Esophagus (tissue), 2 donors: ENCODE measurements around the gene YY2. TPM values are rescaled to one million over a fixed set of nuclear protein-coding genes. Genes with fewer than 3 reads are reported as not detected.
"Not testable (repeated sequence)": the region's sequence is repeated elsewhere in the genome, so short reads cannot be mapped to it uniquely, and the experiment has no call there.

Experiments used
- H3K27ac ChIP-seq, 2 donors: one replicate each; pipeline ENCODE4 v1.5.1; 2013; ENCODE audit warnings: low read depth in 2 of 2, mild to moderate bottlenecking in 2 of 2, inconsistent platforms in 1 of 2, low read length in 1 of 2, moderate library complexity in 1 of 2
- H3K27me3 ChIP-seq, 2 donors: one replicate each; pipeline ENCODE4 v1.6.1; 2013; ENCODE audit warnings: low read length in 2 of 2, control low read depth in 1 of 2, mild to moderate bottlenecking in 1 of 2; ENCODE audit not compliant: insufficient read depth in 2 of 2, control insufficient read depth in 1 of 2
- H3K36me3 ChIP-seq, 2 donors: one replicate each; pipeline ENCODE4 v1.6.1; 2013; ENCODE audit warnings: low read length in 1 of 2; ENCODE audit not compliant: control insufficient read depth in 2 of 2, insufficient read depth in 2 of 2
- H3K4me1 ChIP-seq, 2 donors: one replicate each; pipeline ENCODE4 v1.6.1; 2013; ENCODE audit warnings: low read length in 1 of 2; ENCODE audit not compliant: control insufficient read depth in 2 of 2, insufficient read depth in 2 of 2
- H3K4me3 ChIP-seq, 2 donors: one replicate each; pipeline ENCODE4 v1.5.1; 2013; ENCODE audit warnings: low read length in 2 of 2, mild to moderate bottlenecking in 2 of 2, low read depth in 1 of 2, moderate library complexity in 1 of 2
- H3K9me3 ChIP-seq, 2 donors: one replicate each; pipeline ENCODE4 v1.6.1; 2013; ENCODE audit warnings: mild to moderate bottlenecking in 2 of 2, low read depth in 1 of 2, low read length in 1 of 2, moderate library complexity in 1 of 2; ENCODE audit not compliant: control insufficient read depth in 2 of 2, insufficient read depth in 1 of 2
- WGBS, 2 donors: extraction: QIAGEN DNeasy Blood & Tissue Kit; methylation state at CpG; one replicate each; pipeline ENCODE4 v1.1.7; 2013; 5-methylcytosine and 5-hydroxymethylcytosine counted together
- polyA plus RNA-seq, 2 donors: library from polyadenylated mRNA; stranded (reverse); fragments of 200-250 nt; gene quantifications; one replicate each; pipeline ENCODE4 v1.2.3, GENCODE V29; 2013
- donor health status: healthy with polysubstance abuse.
- donor health status: Bipolar disorder and iron deficiency.

Gene YY2
- polyA plus RNA-seq, 2 donors = 0.71 to 0.77 TPM

- WGBS, 2 donors = 52 to 56% methylated on average over 1 of the region's 1 CpG
Measured at GRCh38 chrX:21870494-21870893, 14.7 kb downstream of the YY2 start.

GRCh38 chrX:21873063-21873775 lies 17.4 kb downstream of the YY2 start:
- Histone ChIP-seq H3K9me3 (no peaks in the 10 kb centered on the region), H3K4me3 (no peak overlapping the region), H3K36me3 (no peaks in the 10 kb centered on the region), H3K4me1 (no peaks in the 10 kb centered on the region), H3K27ac (no peak overlapping the region), H3K27me3 (no peaks in the 10 kb centered on the region)
- WGBS, 2 donors = 57 to 61% methylated on average over 4 of the region's 4 CpGs

More at GRCh38 chrX:21870494-21870893, 14.7 kb downstream of the YY2 start:
- H3K4me1 ChIP-seq = no peaks in the 10 kb centered on the region
- no peaks in the 10 kb centered on the region for H3K27me3 ChIP-seq
- no peak overlapping the region for H3K4me3 ChIP-seq
- no peaks in the 10 kb centered on the region for H3K36me3 ChIP-seq
- H3K27ac ChIP-seq = no peak overlapping the region
- H3K9me3 ChIP-seq = no peaks in the 10 kb centered on the region

- WGBS, 2 donors = 65 to 68% methylated on average over 3 of the region's 3 CpGs
- H3K27me3 ChIP-seq, H3K27ac ChIP-seq, H3K4me1 ChIP-seq, H3K4me3 ChIP-seq, H3K9me3 ChIP-seq, H3K36me3 ChIP-seq: not testable (repeated sequence)
Measured at GRCh38 chrX:21874182-21874581, 18.4 kb downstream of the YY2 start.

GRCh38 chrX:21875013-21875412 lies 19.2 kb downstream of the YY2 start:
- H3K27me3 ChIP-seq = no peaks in the 10 kb centered on the region
- H3K4me3 ChIP-seq = no peak overlapping the region
- 28 to 54% methylated on average over 1 of the region's 1 CpG for WGBS, 2 donors
- no peaks in the 10 kb centered on the region for H3K36me3 ChIP-seq
- H3K4me1 ChIP-seq = no peaks in the 10 kb centered on the region
- H3K9me3 ChIP-seq = no peaks in the 10 kb centered on the region
- H3K27ac ChIP-seq = no peak overlapping the region

- Histone ChIP-seq H3K4me3 (no peak overlapping the region), H3K9me3 (no peaks in the 10 kb centered on the region), H3K27me3 (no peaks in the 10 kb centered on the region), H3K4me1 (no peaks in the 10 kb centered on the region), H3K36me3 (no peaks in the 10 kb centered on the region), H3K27ac (no peak overlapping the region)
- 82 to 92% methylated on average over 3 of the region's 3 CpGs for WGBS, 2 donors
Measured at GRCh38 chrX:21881881-21882574, 26.2 kb downstream of the YY2 start.

GRCh38 chrX:21883258-21883657 lies 27.5 kb downstream of the YY2 start:
- Histone ChIP-seq H3K9me3 (no peaks in the 10 kb centered on the region), H3K4me3 (no peak overlapping the region), H3K27me3 (no peaks in the 10 kb centered on the region), H3K27ac (no peak overlapping the region), H3K36me3 (no peaks in the 10 kb centered on the region), H3K4me1 (no peaks in the 10 kb centered on the region)
- WGBS, 2 donors = 67 to 87% methylated on average over 5 of the region's 5 CpGs

GRCh38 chrX:21885568-21885967 lies 29.8 kb downstream of the YY2 start:
- H3K27ac ChIP-seq = no peak overlapping the region
- no peaks in the 10 kb centered on the region for H3K4me1 ChIP-seq
- WGBS, 2 donors = 85 to 90% methylated on average over 1 of the region's 1 CpG
- no peaks in the 10 kb centered on the region for H3K9me3 ChIP-seq
- H3K36me3 ChIP-seq = no peaks in the 10 kb centered on the region
- H3K4me3 ChIP-seq = no peak overlapping the region
- no peaks in the 10 kb centered on the region for H3K27me3 ChIP-seq

GRCh38 chrX:21905313-21905712 lies 49.5 kb downstream of the YY2 start:
- WGBS, 2 donors = 47 to 73% methylated on average over 2 of the region's 2 CpGs
- no peaks in the 10 kb centered on the region for H3K4me1 ChIP-seq
- H3K4me3 ChIP-seq = no peak overlapping the region
- H3K36me3 ChIP-seq = no peaks in the 10 kb centered on the region
- no peaks in the 10 kb centered on the region for H3K9me3 ChIP-seq
- no peak overlapping the region for H3K27ac ChIP-seq
- no peaks in the 10 kb centered on the region for H3K27me3 ChIP-seq

GRCh38 chrX:21905953-21906352 lies 50.2 kb downstream of the YY2 start:
- WGBS, 2 donors = 71 to 88% methylated on average over 3 of the region's 3 CpGs
- no peak overlapping the region for H3K27ac ChIP-seq

GRCh38 chrX:21907260-21907659 lies 51.5 kb downstream of the YY2 start:
- no peaks in the 10 kb centered on the region for H3K27me3 ChIP-seq
- H3K4me3 ChIP-seq = no peak overlapping the region
- 29 to 41% methylated on average over 1 of the region's 1 CpG for WGBS, 2 donors
- no peaks in the 10 kb centered on the region for H3K4me1 ChIP-seq
- H3K36me3 ChIP-seq = no peaks in the 10 kb centered on the region
- H3K27ac ChIP-seq = no peak overlapping the region
- no peaks in the 10 kb centered on the region for H3K9me3 ChIP-seq

More at GRCh38 chrX:21905953-21906352, 50.2 kb downstream of the YY2 start:
- Histone ChIP-seq H3K27me3 (no peaks in the 10 kb centered on the region), H3K4me3 (no peak overlapping the region), H3K9me3 (no peaks in the 10 kb centered on the region), H3K4me1 (no peaks in the 10 kb centered on the region), H3K36me3 (no peaks in the 10 kb centered on the region)
